ENCODE results near the gene FBXW9. TPM values are rescaled to one million over a fixed set of nuclear protein-coding genes. Genes with fewer than 3 reads are reported as not detected.

FBXW9 gene
- total and polyA plus RNA-seq, 2 of the 4 experiments (the other 2 are of a cell fraction) = 9.5 to 14.2 TPM

DNA sequence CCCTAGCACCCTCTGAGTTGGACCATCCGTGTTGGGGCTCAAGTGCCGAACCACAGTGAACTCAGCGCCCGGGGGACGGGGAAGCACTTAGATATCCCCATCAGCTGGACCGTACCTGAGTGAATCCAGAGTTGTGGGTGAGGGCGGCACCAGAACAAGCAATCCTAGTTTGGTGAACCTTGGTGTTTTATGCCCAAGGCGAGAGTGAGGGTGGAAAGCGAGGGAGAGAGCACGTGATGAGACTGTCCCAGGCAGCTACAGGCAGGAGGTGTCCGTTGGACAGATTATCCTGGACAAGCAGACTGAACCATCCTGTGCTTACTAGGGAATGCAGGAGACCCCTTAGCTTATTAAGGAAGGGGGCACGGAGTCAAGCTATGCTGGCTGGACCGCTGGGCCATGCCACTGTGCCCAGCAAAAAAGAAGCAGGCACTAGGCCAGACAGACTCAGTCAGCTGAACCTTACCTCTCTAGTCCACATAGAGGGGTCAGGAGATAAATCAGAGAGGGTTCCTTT lies 41.5 kb upstream of the FBXW9 start:
- Histone ChIP-seq H4K8ac (ENCODE audit: low read depth in 2 of 2, low read length in 2 of 2) (peak overlapping the region; percentile 70 to 96), H2BK120ac (ENCODE audit: low read depth, low read length) (no peak overlapping the region), H3K79me1 (ENCODE audit: low read depth in 1 of 2, low read length in 2 of 2) (peaks cover 13 to 47% of the 10 kb centered on the region in 2 experiments), H2BK15ac (ENCODE audit: low read depth, low read length) (no peak overlapping the region), H3K36me3 (ENCODE audit: control insufficient read depth, insufficient read depth, low read length) (peaks cover 9% of the 10 kb centered on the region), H4K91ac (ENCODE audit: insufficient read depth, low read depth, low read length) (peak overlapping the region; percentile 34; the same call in 1 of the 2 replicates), H3K4me3 (ENCODE audit: insufficient read depth, low read depth, low read length) (peak overlapping the region; percentile 80), H3K9ac (ENCODE audit: low read depth, low read length) (peak overlapping the region; percentile 77), H2AK5ac (ENCODE audit: low read depth, low read length) (peak overlapping the region; percentile 91), H4K20me1 (ENCODE audit: insufficient read depth, low read length) (peaks cover 10% of the 10 kb centered on the region), H3K56ac (ENCODE audit: extremely low read depth, insufficient read depth, low read length) (0 out of 2 replicates have a peak overlapping the region, but pooled peaks have one; percentile 5), H3K4me2 (ENCODE audit: low read depth, low read length) (peak overlapping the region; percentile 92), H3K4ac (ENCODE audit: low read depth, low read length) (peak overlapping the region; percentile 86), H3K9me3 (ENCODE audit: control insufficient read depth, insufficient read depth, low read length) (no peaks in the 10 kb centered on the region), H3K27me3 (ENCODE audit: control insufficient read depth, insufficient read depth, low read length) (no peaks in the 10 kb centered on the region), H4K5ac (ENCODE audit: low read depth, low read length) (no peak overlapping the region), H3K27ac (ENCODE audit: insufficient read depth, low read length) (peak overlapping the region; percentile 75), H3K9me1 (ENCODE audit: insufficient read depth, low read length) (peaks cover 10% of the 10 kb centered on the region), H3K23ac (ENCODE audit: low read depth, low read length) (0 out of 2 replicates have a peak overlapping the region, but pooled peaks have one; percentile 17), H3K18ac (ENCODE audit: low read depth, low read length) (no peak overlapping the region), H2AFZ (replicated peaks; ENCODE audit: low read length, poor library complexity) (peak overlapping the region; percentile 97), H3K4me1 (ENCODE audit: control insufficient read depth, insufficient read depth, low read length) (peaks cover 7% of the 10 kb centered on the region), H2BK20ac (ENCODE audit: low read depth, low read length) (no peak overlapping the region), H2AK9ac (replicated peaks; ENCODE audit: low read depth, low read length, poor library complexity) (peak overlapping the region; percentile 90), H2BK5ac (ENCODE audit: low read depth, low read length, poor library complexity, severe bottlenecking) (no peak overlapping the region), H3K14ac (replicated peaks; ENCODE audit: low read depth, low read length) (peak overlapping the region; percentile 18; the same call in 1 of the 2 replicates)
- intact Hi-C loops (cut with micrococcal nuclease) = no loop called here
- no peak for DNase-seq
- TF ChIP-seq POLR2A (IDR thresholded peaks at IDR 0.05; ENCODE audit: low read depth, low read length) (no peak), RAD21 (IDR thresholded peaks at IDR 0.05; ENCODE audit: low read length) (no peak)
- ChIA-PET POLR2A (ENCODE audit: unreplicated experiment) (no interaction called here), CTCF (no interaction called here)
- BruUV-seq (replicated peaks) = no TSS peak
- ATAC-seq (ENCODE audit: low read depth) = no peak
- 10% methylated on average over 11 of the region's 13 CpGs; no CpG with 5 or more reads in 1 of the 2 experiments for WGBS, 2 experiments (ENCODE audit: extremely low coverage in 2 of 2, insufficient read length in 1 of 2)
- dilution Hi-C loops (cut with HindIII; ENCODE audit: low sequenced_read_pairs, unreplicated experiment) = no loop called here
- in situ Hi-C loops (cut with MboI; ENCODE audit: low sequenced_read_pairs) = no loop called here

Data from IMR-90 (cell line).